ENCODE measurements around the gene RAB6A.

- TF ChIP-seq, protein P1, sequence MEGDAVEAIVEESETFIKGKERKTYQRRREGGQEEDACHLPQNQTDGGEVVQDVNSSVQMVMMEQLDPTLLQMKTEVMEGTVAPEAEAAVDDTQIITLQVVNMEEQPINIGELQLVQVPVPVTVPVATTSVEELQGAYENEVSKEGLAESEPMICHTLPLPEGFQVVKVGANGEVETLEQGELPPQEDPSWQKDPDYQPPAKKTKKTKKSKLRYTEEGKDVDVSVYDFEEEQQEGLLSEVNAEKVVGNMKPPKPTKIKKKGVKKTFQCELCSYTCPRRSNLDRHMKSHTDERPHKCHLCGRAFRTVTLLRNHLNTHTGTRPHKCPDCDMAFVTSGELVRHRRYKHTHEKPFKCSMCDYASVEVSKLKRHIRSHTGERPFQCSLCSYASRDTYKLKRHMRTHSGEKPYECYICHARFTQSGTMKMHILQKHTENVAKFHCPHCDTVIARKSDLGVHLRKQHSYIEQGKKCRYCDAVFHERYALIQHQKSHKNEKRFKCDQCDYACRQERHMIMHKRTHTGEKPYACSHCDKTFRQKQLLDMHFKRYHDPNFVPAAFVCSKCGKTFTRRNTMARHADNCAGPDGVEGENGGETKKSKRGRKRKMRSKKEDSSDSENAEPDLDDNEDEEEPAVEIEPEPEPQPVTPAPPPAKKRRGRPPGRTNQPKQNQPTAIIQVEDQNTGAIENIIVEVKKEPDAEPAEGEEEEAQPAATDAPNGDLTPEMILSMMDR (IDR thresholded peaks at IDR 0.05; ENCODE audit: insufficient read depth, low read length), result no peak
- TF ChIP-seq POLR2AphosphoS5 (IDR thresholded peaks at IDR 0.05; ENCODE audit: low read depth), result no peak
- no peak for TF ChIP-seq REST (IDR thresholded peaks at IDR 0.05; ENCODE audit: insufficient replicate concordance, low read depth)
- TF ChIP-seq SPI1 (IDR thresholded peaks at IDR 0.05; ENCODE audit: borderline replicate concordance, low read depth), result no peak
- TF ChIP-seq GABPA (IDR thresholded peaks at IDR 0.05; ENCODE audit: low read depth), result no peak
Measured at GRCh38 chr11:73752903-73753302, 8.0 kb downstream of the RAB6A start.

Measured in HL-60 (cell line).